Uterus (tissue), 4 donors: ENCODE measurements around the gene DMKN. TPM values are rescaled to one million over a fixed set of nuclear protein-coding genes. Genes with fewer than 3 reads are reported as not detected.
"Not testable (repeated sequence)": the region's sequence is repeated elsewhere in the genome, so short reads cannot be mapped to it uniquely, and the experiment has no call there.

Experiments used
- DNase-seq, 2 donors: peaks; one replicate each; pipeline ENCODE4 v3.0.0-alpha.2; 2019 to 2020
- H3K27ac ChIP-seq, 2 donors: fragments of 200-600 bp; sonication (generic); 1 replicate in 1 of 2; 2 replicates in 1 of 2; pipeline ENCODE4 v1.5.1; 2016 to 2018
- H3K27me3 ChIP-seq, 2 donors: fragments of 200-600 bp; sonication (generic); one replicate each; pipeline ENCODE4 v1.5.1; 2018 to 2019; ENCODE audit warnings: control low read depth in 1 of 2
- H3K36me3 ChIP-seq, 2 donors: fragments of 200-600 bp; sonication (generic); one replicate each; pipeline ENCODE4 v1.5.1; 2019; ENCODE audit warnings: control low read depth in 1 of 2
- H3K4me1 ChIP-seq, 2 donors: fragments of 200-600 bp; sonication (generic); one replicate each; pipeline ENCODE4 v1.5.1; 2018 to 2019; ENCODE audit warnings: control low read depth in 1 of 2
- H3K4me3 ChIP-seq, 2 donors: fragments of 200-600 bp; sonication (generic); 1 replicate in 1 of 2; 2 replicates in 1 of 2; pipeline ENCODE4 v1.5.1; 2018 to 2019; ENCODE audit warnings: mild to moderate bottlenecking in 1 of 2
- H3K9me3 ChIP-seq, 2 donors: fragments of 200-600 bp; sonication (generic); one replicate each; pipeline ENCODE4 v1.5.1; 2019; ENCODE audit warnings: control low read depth in 1 of 2
- CTCF ChIP-seq, 4 experiments: fragments of 200-600 bp in 2 of 4; fragments of 450-650 bp in 2 of 4; sonication (generic) in 2 of 4; IDR thresholded peaks; one replicate each; pipeline ENCODE4 v1.5.1; 2016 to 2019; ENCODE audit warnings: antibody characterized with exemption in 4 of 4, mild to moderate bottlenecking in 2 of 4, moderate library complexity in 1 of 4
- POLR2A ChIP-seq, 2 donors: fragments of 450-650 bp; IDR thresholded peaks; one replicate each; pipeline ENCODE4 v1.6.1; 2016; ENCODE audit warnings: antibody characterized with exemption in 2 of 2, mild to moderate bottlenecking in 1 of 2, moderate library complexity in 1 of 2
- intact Hi-C: fragments of 100-400 bp; cut with DNase I; formaldehyde crosslinking; loops from one replicate; pipeline ENCODE4 v1.15.1; 2023; ENCODE audit warnings: low total_unique reads
- total RNA-seq, 4 donors: library from RNA; depleted of rRNA in 3 of 4; stranded (reverse); fragments of >200 nt in 3 of 4; gene quantifications; one replicate each; pipeline versions ENCODE4 v1.1.0 to v1.2.4, GENCODE V29; 2014 to 2023
- donor health status: DM: yes; HTN: yes; CAD: no.

The DMKN gene
- total RNA-seq, 4 donors from 2014 or later = 4.4 to 73.7 (median 39.5) TPM

- DNase-seq = no peak
- H3K27ac ChIP-seq = no peak overlapping the region
- no peaks in the 10 kb centered on the region for H3K4me1 ChIP-seq
- H3K36me3 ChIP-seq = no peaks in the 10 kb centered on the region
- TF ChIP-seq CTCF (IDR thresholded peaks at IDR 0.05) = no peak
- no peak for TF ChIP-seq POLR2A (IDR thresholded peaks at IDR 0.05)
- intact Hi-C loops = no loop called here
- no peak overlapping the region for H3K4me3 ChIP-seq
- H3K27me3 ChIP-seq = no peaks in the 10 kb centered on the region
- no peaks in the 10 kb centered on the region for H3K9me3 ChIP-seq
Measured at GRCh38 chr19:35484252-35485036, 29.0 kb downstream of the DMKN start.

- H3K27ac ChIP-seq = no peak overlapping the region
- intact Hi-C loops = no loop called here
- no peak for DNase-seq
- no peaks in the 10 kb centered on the region for H3K4me1 ChIP-seq
- H3K27me3 ChIP-seq = no peaks in the 10 kb centered on the region
- H3K4me3 ChIP-seq = no peak overlapping the region
- no peaks in the 10 kb centered on the region for H3K9me3 ChIP-seq
- TF ChIP-seq POLR2A (IDR thresholded peaks at IDR 0.05) (no peak), CTCF (IDR thresholded peaks at IDR 0.05) (no peak)
- no peaks in the 10 kb centered on the region for H3K36me3 ChIP-seq
Measured at GRCh38 chr19:35483089-35483488, 30.4 kb downstream of the DMKN start.

GRCh38 chr19:35478794-35479677 is 34.4 kb downstream of the DMKN start:
- Histone ChIP-seq H3K4me3 (no peak overlapping the region), H3K27ac (no peak overlapping the region), H3K9me3 (no peaks in the 10 kb centered on the region), H3K36me3 (no peaks in the 10 kb centered on the region), H3K27me3 (no peaks in the 10 kb centered on the region), H3K4me1 (no peaks in the 10 kb centered on the region)
- DNase-seq = no peak
- intact Hi-C loops = no loop called here
- no peak for TF ChIP-seq CTCF (IDR thresholded peaks at IDR 0.05)

GRCh38 chr19:35476149-35476548 is 37.3 kb downstream of the DMKN start:
- no peaks in the 10 kb centered on the region for H3K27me3 ChIP-seq
- TF ChIP-seq CTCF (IDR thresholded peaks at IDR 0.05) (no peak), POLR2A (IDR thresholded peaks at IDR 0.05) (no peak)
- no peak overlapping the region for H3K27ac ChIP-seq
- H3K36me3 ChIP-seq = no peaks in the 10 kb centered on the region
- H3K4me3 ChIP-seq = no peak overlapping the region
- H3K4me1 ChIP-seq = no peaks in the 10 kb centered on the region
- DNase-seq = no peak
- H3K9me3 ChIP-seq = no peaks in the 10 kb centered on the region
- intact Hi-C loops = no loop called here

GRCh38 chr19:35474594-35474993 is 38.9 kb downstream of the DMKN start:
- H3K27ac ChIP-seq, H3K27me3 ChIP-seq, H3K9me3 ChIP-seq, H3K4me1 ChIP-seq, H3K4me3 ChIP-seq, intact Hi-C loops, DNase-seq, H3K36me3 ChIP-seq: not testable (repeated sequence)
